ENCODE results near the gene PRSS57. TPM values are rescaled to one million over a fixed set of nuclear protein-coding genes. Genes with fewer than 3 reads are reported as not detected.

The PRSS57 gene
- total and polyA plus RNA-seq, 2 of the 13 experiments (the other 11 are each of a cell fraction or from before 2014, with no cell fraction given), result 0.12 TPM; not detected in 1

GRCh38 chr19:718991-719512 lies 23.8 kb upstream of the PRSS57 start (continued):
- TF ChIP-seq, protein P1, sequence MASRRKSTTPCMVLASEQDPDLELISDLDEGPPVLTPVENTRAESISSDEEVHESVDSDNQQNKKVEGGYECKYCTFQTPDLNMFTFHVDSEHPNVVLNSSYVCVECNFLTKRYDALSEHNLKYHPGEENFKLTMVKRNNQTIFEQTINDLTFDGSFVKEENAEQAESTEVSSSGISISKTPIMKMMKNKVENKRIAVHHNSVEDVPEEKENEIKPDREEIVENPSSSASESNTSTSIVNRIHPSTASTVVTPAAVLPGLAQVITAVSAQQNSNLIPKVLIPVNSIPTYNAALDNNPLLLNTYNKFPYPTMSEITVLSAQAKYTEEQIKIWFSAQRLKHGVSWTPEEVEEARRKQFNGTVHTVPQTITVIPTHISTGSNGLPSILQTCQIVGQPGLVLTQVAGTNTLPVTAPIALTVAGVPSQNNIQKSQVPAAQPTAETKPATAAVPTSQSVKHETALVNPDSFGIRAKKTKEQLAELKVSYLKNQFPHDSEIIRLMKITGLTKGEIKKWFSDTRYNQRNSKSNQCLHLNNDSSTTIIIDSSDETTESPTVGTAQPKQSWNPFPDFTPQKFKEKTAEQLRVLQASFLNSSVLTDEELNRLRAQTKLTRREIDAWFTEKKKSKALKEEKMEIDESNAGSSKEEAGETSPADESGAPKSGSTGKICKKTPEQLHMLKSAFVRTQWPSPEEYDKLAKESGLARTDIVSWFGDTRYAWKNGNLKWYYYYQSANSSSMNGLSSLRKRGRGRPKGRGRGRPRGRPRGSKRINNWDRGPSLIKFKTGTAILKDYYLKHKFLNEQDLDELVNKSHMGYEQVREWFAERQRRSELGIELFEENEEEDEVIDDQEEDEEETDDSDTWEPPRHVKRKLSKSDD (CRISPR knock-in tag; IDR thresholded peaks at IDR 0.05; ENCODE audit: low read depth), result peak; percentile 68; the same call in 1 of the 2 replicates
- TF ChIP-seq CENPT (CRISPR knock-in tag; IDR thresholded peaks at IDR 0.05; ENCODE audit: low read depth), result peak; percentile 52; the same call in 1 of the 2 replicates
- TF ChIP-seq ZNF180 (CRISPR knock-in tag; IDR thresholded peaks at IDR 0.05; ENCODE audit: borderline replicate concordance, low read depth), result no peak
- TF ChIP-seq NR2F6 (IDR thresholded peaks at IDR 0.05), result no peak
- TF ChIP-seq NR2F6 (CRISPR knock-in tag; IDR thresholded peaks at IDR 0.05), result peak; percentile 48; the same call in 1 of the 2 replicates
- no peak for TF ChIP-seq EZH2 (conservative IDR thresholded peaks at IDR 0.05; ENCODE audit: low read depth, low read length)
- TF ChIP-seq, protein P2, sequence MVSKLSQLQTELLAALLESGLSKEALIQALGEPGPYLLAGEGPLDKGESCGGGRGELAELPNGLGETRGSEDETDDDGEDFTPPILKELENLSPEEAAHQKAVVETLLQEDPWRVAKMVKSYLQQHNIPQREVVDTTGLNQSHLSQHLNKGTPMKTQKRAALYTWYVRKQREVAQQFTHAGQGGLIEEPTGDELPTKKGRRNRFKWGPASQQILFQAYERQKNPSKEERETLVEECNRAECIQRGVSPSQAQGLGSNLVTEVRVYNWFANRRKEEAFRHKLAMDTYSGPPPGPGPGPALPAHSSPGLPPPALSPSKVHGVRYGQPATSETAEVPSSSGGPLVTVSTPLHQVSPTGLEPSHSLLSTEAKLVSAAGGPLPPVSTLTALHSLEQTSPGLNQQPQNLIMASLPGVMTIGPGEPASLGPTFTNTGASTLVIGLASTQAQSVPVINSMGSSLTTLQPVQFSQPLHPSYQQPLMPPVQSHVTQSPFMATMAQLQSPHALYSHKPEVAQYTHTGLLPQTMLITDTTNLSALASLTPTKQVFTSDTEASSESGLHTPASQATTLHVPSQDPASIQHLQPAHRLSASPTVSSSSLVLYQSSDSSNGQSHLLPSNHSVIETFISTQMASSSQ (IDR thresholded peaks at IDR 0.05; ENCODE audit: low read depth), result no peak
- TF ChIP-seq, protein P2 (CRISPR knock-in tag; IDR thresholded peaks at IDR 0.05; ENCODE audit: borderline replicate concordance), result no peak
- TF ChIP-seq FOXA1 (IDR thresholded peaks at IDR 0.05), result no peak
- no peak for TF ChIP-seq FOXA1 (CRISPR knock-in tag; IDR thresholded peaks at IDR 0.05)
- TF ChIP-seq, protein P3, sequence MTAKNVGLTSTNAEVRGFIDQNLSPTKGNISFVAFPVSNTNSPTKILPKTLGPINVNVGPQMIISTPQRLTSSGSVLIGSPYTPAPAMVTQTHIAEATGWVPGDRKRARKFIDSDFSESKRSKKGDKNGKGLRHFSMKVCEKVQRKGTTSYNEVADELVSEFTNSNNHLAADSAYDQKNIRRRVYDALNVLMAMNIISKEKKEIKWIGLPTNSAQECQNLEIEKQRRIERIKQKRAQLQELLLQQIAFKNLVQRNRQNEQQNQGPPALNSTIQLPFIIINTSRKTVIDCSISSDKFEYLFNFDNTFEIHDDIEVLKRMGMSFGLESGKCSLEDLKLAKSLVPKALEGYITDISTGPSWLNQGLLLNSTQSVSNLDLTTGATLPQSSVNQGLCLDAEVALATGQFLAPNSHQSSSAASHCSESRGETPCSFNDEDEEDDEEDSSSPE (CRISPR knock-in tag; IDR thresholded peaks at IDR 0.05), result peak; percentile 75
- TF ChIP-seq, protein P4, sequence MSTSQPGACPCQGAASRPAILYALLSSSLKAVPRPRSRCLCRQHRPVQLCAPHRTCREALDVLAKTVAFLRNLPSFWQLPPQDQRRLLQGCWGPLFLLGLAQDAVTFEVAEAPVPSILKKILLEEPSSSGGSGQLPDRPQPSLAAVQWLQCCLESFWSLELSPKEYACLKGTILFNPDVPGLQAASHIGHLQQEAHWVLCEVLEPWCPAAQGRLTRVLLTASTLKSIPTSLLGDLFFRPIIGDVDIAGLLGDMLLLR (CRISPR knock-in tag; IDR thresholded peaks at IDR 0.05), result 0 out of 2 replicates have a peak, but pooled peaks have one; percentile 48
- peak; percentile 51; the same call in 1 of the 2 replicates for TF ChIP-seq TARDBP (CRISPR knock-in tag; IDR thresholded peaks at IDR 0.05)
- TF ChIP-seq ZNF780A (CRISPR knock-in tag; IDR thresholded peaks at IDR 0.05), result no peak
- TF ChIP-seq NRL (CRISPR knock-in tag; IDR thresholded peaks at IDR 0.05; ENCODE audit: borderline replicate concordance), result no peak
- TF ChIP-seq CEBPB (IDR thresholded peaks at IDR 0.05; ENCODE audit: borderline replicate concordance, low read depth, low read length), result peak; percentile 93
- 0 out of 2 replicates have a peak, but pooled peaks have one; percentile 46 for TF ChIP-seq ZNF749 (CRISPR knock-in tag; IDR thresholded peaks at IDR 0.05; ENCODE audit: borderline replicate concordance)
- TF ChIP-seq ZBTB7B (CRISPR knock-in tag; IDR thresholded peaks at IDR 0.05), result peak; percentile 65; the same call in 1 of the 2 replicates
- no peak for TF ChIP-seq PHF8 (CRISPR knock-in tag; IDR thresholded peaks at IDR 0.05)
- TF ChIP-seq CHD4 (IDR thresholded peaks at IDR 0.05; ENCODE audit: borderline replicate concordance, low read length), result no peak
- TF ChIP-seq HDAC2 (CRISPR knock-in tag; IDR thresholded peaks at IDR 0.05), result 0 out of 2 replicates have a peak, but pooled peaks have one; percentile 37
- no peak for TF ChIP-seq KDM5A (IDR thresholded peaks at IDR 0.05; ENCODE audit: borderline replicate concordance, low read length)
- TF ChIP-seq ZNF136 (CRISPR knock-in tag; IDR thresholded peaks at IDR 0.05; ENCODE audit: low read depth), result no peak

All from HepG2 (cell line).